HepG2 (cell line): Measurements from ENCODE around the gene APIP. TPM values are rescaled to one million over a fixed set of nuclear protein-coding genes. Genes with fewer than 3 reads are reported as not detected.
A peak's percentile ranks its signal among the peaks of the same experiment; 100 is the strongest.

Experiments used
- ARNT ChIP-seq: fragments of 450-650 bp; IDR thresholded peaks from 2 replicates; pipeline ENCODE4 v1.6.1; 2017
- DNMT3B ChIP-seq: conservative IDR thresholded peaks from 2 replicates; pipeline ENCODE4 v1.6.1; 2016; ENCODE audit warnings: missing biosample characterization, control low read depth
- ELK4 ChIP-seq: sonication (generic); formaldehyde crosslinking; IDR thresholded peaks from 2 replicates; pipeline ENCODE4 v1.9.0; 2021; ENCODE audit warnings: missing genetic modification reagents, borderline replicate concordance
- FOXA3 ChIP-seq: IDR thresholded peaks from 2 replicates; pipeline ENCODE4 v1.6.1; 2016; ENCODE audit warnings: missing genetic modification reagents, missing compliant biosample characterization
- HOXA5 ChIP-seq: sonication (generic); formaldehyde crosslinking; IDR thresholded peaks from 2 replicates; pipeline ENCODE4 v1.4.0; 2020; ENCODE audit warnings: missing genetic modification reagents
- RARA ChIP-seq: IDR thresholded peaks from 2 replicates; pipeline ENCODE4 v1.6.1; 2016; ENCODE audit warnings: missing genetic modification reagents, missing compliant biosample characterization
- ZMYM4 ChIP-seq: sonication (generic); formaldehyde crosslinking; IDR thresholded peaks from 2 replicates; pipeline ENCODE4 v1.8.1; 2023; ENCODE audit warnings: mild to moderate bottlenecking, missing genetic modification reagents
- ZNF367 ChIP-seq: sonication (generic); formaldehyde crosslinking; IDR thresholded peaks from 2 replicates; pipeline ENCODE4 v1.4.0; 2020; ENCODE audit warnings: missing genetic modification reagents, borderline replicate concordance
- ZNF687 ChIP-seq: sonication (generic); formaldehyde crosslinking; IDR thresholded peaks from 2 replicates; pipeline ENCODE4 v1.5.1; 2020; ENCODE audit warnings: mild to moderate bottlenecking, missing genetic modification reagents, moderate library complexity
- ZNF780A ChIP-seq: sonication (generic); formaldehyde crosslinking; IDR thresholded peaks from 2 replicates; pipeline ENCODE4 v1.8.0; 2022; ENCODE audit warnings: mild to moderate bottlenecking, missing genetic modification reagents, moderate library complexity
- polyA plus RNA-seq, 8 experiments: library from polyadenylated mRNA; depleted of rRNA in 3 of 8; stranded (reverse) in 7 of 8; unstranded in 1 of 8; fragments of >200 nt; fragmentation: Illumina TruSeq in 4 of 8; extraction: Trizol in 4 of 8; gene quantifications; 2 replicates each; pipeline versions ENCODE4 v1.2.1 to v1.2.3, GENCODE V29; 2011 to 2016; ENCODE audit warnings: low read depth in 4 of 8, missing spikeins in 1 of 8, mixed read lengths in 1 of 8; ENCODE audit not compliant: insufficient read depth in 1 of 8
- total RNA-seq, 5 experiments: library from RNA; depleted of rRNA; stranded (reverse); fragments of >200 nt; fragmentation: Illumina TruSeq; extraction: Trizol; gene quantifications; 2 replicates each; pipeline ENCODE4 v1.2.3, GENCODE V29; 2016; ENCODE audit warnings: low read depth in 1 of 5
- TF ChIP-seq, protein P1 (sequence below): sonication (generic); formaldehyde crosslinking; IDR thresholded peaks from 2 replicates; pipeline ENCODE4 v1.4.0; 2020; ENCODE audit warnings: missing genetic modification reagents
- TF ChIP-seq, protein P2 (sequence below): sonication (generic); formaldehyde crosslinking; conservative IDR thresholded peaks from 2 replicates; pipeline ENCODE4 v1.8.0; 2022; ENCODE audit warnings: mild to moderate bottlenecking, moderate library complexity, missing genetic modification reagents
- TF ChIP-seq, protein P3 (sequence below): IDR thresholded peaks from 2 replicates; pipeline ENCODE4 v1.6.1; 2016; ENCODE audit warnings: control low read depth
- TF ChIP-seq, protein P4 (sequence below): sonication (generic); formaldehyde crosslinking; IDR thresholded peaks from 2 replicates; pipeline ENCODE4 v1.5.0; 2020; ENCODE audit warnings: missing genetic modification reagents, mild to moderate bottlenecking, borderline replicate concordance

Gene APIP
- total and polyA plus RNA-seq, 2 of the 13 experiments (the other 11 are each of a cell fraction or from before 2014, with no cell fraction given), result 16.9 to 31.0 TPM

GRCh38 chr11:34929794-34930763 is 13.9 kb upstream of the APIP start (continued):
- TF ChIP-seq, protein P1, sequence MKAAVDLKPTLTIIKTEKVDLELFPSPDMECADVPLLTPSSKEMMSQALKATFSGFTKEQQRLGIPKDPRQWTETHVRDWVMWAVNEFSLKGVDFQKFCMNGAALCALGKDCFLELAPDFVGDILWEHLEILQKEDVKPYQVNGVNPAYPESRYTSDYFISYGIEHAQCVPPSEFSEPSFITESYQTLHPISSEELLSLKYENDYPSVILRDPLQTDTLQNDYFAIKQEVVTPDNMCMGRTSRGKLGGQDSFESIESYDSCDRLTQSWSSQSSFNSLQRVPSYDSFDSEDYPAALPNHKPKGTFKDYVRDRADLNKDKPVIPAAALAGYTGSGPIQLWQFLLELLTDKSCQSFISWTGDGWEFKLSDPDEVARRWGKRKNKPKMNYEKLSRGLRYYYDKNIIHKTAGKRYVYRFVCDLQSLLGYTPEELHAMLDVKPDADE (CRISPR knock-in tag), result no peak
- TF ChIP-seq ZNF687 (CRISPR knock-in tag), result peak; percentile 70; the same call in 1 of the 2 replicates
- TF ChIP-seq ZNF780A, result 0 out of 2 replicates have a peak, but pooled peaks have one; percentile 42
- TF ChIP-seq, protein P2, sequence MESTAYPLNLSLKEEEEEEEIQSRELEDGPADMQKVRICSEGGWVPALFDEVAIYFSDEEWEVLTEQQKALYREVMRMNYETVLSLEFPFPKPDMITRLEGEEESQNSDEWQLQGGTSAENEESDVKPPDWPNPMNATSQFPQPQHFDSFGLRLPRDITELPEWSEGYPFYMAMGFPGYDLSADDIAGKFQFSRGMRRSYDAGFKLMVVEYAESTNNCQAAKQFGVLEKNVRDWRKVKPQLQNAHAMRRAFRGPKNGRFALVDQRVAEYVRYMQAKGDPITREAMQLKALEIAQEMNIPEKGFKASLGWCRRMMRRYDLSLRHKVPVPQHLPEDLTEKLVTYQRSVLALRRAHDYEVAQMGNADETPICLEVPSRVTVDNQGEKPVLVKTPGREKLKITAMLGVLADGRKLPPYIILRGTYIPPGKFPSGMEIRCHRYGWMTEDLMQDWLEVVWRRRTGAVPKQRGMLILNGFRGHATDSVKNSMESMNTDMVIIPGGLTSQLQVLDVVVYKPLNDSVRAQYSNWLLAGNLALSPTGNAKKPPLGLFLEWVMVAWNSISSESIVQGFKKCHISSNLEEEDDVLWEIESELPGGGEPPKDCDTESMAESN, result peak; percentile 80; the same call in 1 of the 2 replicates
- no peak for TF ChIP-seq ELK4 (CRISPR knock-in tag)
- TF ChIP-seq ZNF367 (CRISPR knock-in tag), result no peak
- peak; percentile 98 for TF ChIP-seq FOXA3 (CRISPR knock-in tag)
- peak; percentile 72 for TF ChIP-seq RARA (CRISPR knock-in tag)
- peak; percentile 84; the same call in 1 of the 2 replicates for TF ChIP-seq DNMT3B (CRISPR knock-in tag)
- TF ChIP-seq, protein P3, sequence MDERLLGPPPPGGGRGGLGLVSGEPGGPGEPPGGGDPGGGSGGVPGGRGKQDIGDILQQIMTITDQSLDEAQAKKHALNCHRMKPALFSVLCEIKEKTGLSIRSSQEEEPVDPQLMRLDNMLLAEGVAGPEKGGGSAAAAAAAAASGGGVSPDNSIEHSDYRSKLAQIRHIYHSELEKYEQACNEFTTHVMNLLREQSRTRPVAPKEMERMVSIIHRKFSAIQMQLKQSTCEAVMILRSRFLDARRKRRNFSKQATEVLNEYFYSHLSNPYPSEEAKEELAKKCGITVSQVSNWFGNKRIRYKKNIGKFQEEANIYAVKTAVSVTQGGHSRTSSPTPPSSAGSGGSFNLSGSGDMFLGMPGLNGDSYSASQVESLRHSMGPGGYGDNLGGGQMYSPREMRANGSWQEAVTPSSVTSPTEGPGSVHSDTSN (CRISPR knock-in tag), result no peak
- peak; percentile 66; the same call in 1 of the 2 replicates for TF ChIP-seq HOXA5 (CRISPR knock-in tag)
- TF ChIP-seq ARNT, result no peak
- TF ChIP-seq ZMYM4, result peak; percentile 99
- TF ChIP-seq, protein P4, sequence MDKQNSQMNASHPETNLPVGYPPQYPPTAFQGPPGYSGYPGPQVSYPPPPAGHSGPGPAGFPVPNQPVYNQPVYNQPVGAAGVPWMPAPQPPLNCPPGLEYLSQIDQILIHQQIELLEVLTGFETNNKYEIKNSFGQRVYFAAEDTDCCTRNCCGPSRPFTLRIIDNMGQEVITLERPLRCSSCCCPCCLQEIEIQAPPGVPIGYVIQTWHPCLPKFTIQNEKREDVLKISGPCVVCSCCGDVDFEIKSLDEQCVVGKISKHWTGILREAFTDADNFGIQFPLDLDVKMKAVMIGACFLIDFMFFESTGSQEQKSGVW (CRISPR knock-in tag), result no peak; the same call in 1 of the 2 replicates
